NCI-H2227 (cell line): Measurements from ENCODE around the gene CTNNA3.

Experiments
- DNase-seq: peaks from one replicate; lab custom pipeline; 2025; ENCODE audit not compliant: unreplicated experiment; lab: John Stamatoyannopoulos, UW

The CTNNA3 gene

GRCh38 chr10:65894961-65895360, 1801.0 kb downstream of the CTNNA3 start:
- DNase-seq = no peak

GRCh38 chr10:65894379-65894778, 1801.6 kb downstream of the CTNNA3 start:
- DNase-seq = no peak

GRCh38 chr10:65893676-65894075, 1802.3 kb downstream of the CTNNA3 start:
- no peak for DNase-seq

- DNase-seq = no peak
Measured at GRCh38 chr10:65892284-65892683, 1803.7 kb downstream of the CTNNA3 start.

GRCh38 chr10:65891073-65891981, 1804.7 kb downstream of the CTNNA3 start:
- DNase-seq = no peak

- no peak for DNase-seq
Measured at GRCh38 chr10:65864529-65864928, 1831.5 kb downstream of the CTNNA3 start.

- no peak for DNase-seq
Measured at GRCh38 chr10:65864036-65864435, 1832.0 kb downstream of the CTNNA3 start.
